Endothelial cell (in vitro differentiated cells): ENCODE measurements around the gene LUC7L2. TPM values are rescaled to one million over a fixed set of nuclear protein-coding genes. Genes with fewer than 3 reads are reported as not detected.

Experiments used
- DNase-seq: peaks from one replicate; pipeline ENCODE4 v3.0.0; 2021; ENCODE audit warnings: low spot score
- H3K27ac Mint-ChIP-seq: one replicate; pipeline ENCODE4 v1.8.0; 2021; ENCODE audit warnings: mixed read lengths, inconsistent platforms; ENCODE audit not compliant: unreplicated experiment
- H3K27me3 Mint-ChIP-seq: one replicate; pipeline ENCODE4 v1.8.0; 2021; ENCODE audit warnings: mild to moderate bottlenecking, moderate library complexity, mixed read lengths, inconsistent platforms; ENCODE audit not compliant: unreplicated experiment
- H3K36me3 Mint-ChIP-seq: one replicate; pipeline ENCODE4 v1.8.0; 2021; ENCODE audit warnings: mild to moderate bottlenecking, low read depth, mixed read lengths, inconsistent platforms; ENCODE audit not compliant: unreplicated experiment
- H3K4me1 Mint-ChIP-seq: one replicate; pipeline ENCODE4 v1.8.0; 2021; ENCODE audit warnings: mild to moderate bottlenecking, mixed read lengths, inconsistent platforms; ENCODE audit not compliant: unreplicated experiment
- H3K4me3 Mint-ChIP-seq: one replicate; pipeline ENCODE4 v1.8.0; 2021; ENCODE audit warnings: mild to moderate bottlenecking, mixed read lengths, inconsistent platforms; ENCODE audit not compliant: unreplicated experiment
- H3K9me3 Mint-ChIP-seq: one replicate; pipeline ENCODE4 v1.8.0; 2021; ENCODE audit warnings: mixed read lengths, inconsistent platforms; ENCODE audit not compliant: unreplicated experiment
- CTCF ChIP-seq: fragments of 200-600 bp; sonication (generic); IDR thresholded peaks from one replicate; pipeline ENCODE4 v1.5.0; 2021; ENCODE audit warnings: antibody characterized with exemption; ENCODE audit not compliant: unreplicated experiment
- total RNA-seq: library from RNA; stranded (reverse); fragmentation: NEBNext Ultra II Directional; extraction: Animal tissue kit (Norgen Biotek cat#: 25700); gene quantifications from one replicate; pipeline ENCODE4 v1.2.1, GENCODE V29; 2021; ENCODE audit not compliant: unreplicated experiment

Gene LUC7L2
- total RNA-seq, 1 donor from 2014 or later = 83.5 TPM

GRCh38 chr7:139431010-139431409, 71.3 kb downstream of the LUC7L2 start:
- no peak for TF ChIP-seq CTCF
- no peaks in the 10 kb centered on the region for H3K27me3 Mint-ChIP-seq
- H3K36me3 Mint-ChIP-seq = peaks cover 13% of the 10 kb centered on the region
- H3K4me3 Mint-ChIP-seq = no peak overlapping the region
- H3K27ac Mint-ChIP-seq = no peak overlapping the region
- H3K9me3 Mint-ChIP-seq = no peaks in the 10 kb centered on the region
- DNase-seq = no peak
- no peaks in the 10 kb centered on the region for H3K4me1 Mint-ChIP-seq

- H3K4me3 Mint-ChIP-seq = no peak overlapping the region
- no peaks in the 10 kb centered on the region for H3K27me3 Mint-ChIP-seq
- DNase-seq = no peak
- no peaks in the 10 kb centered on the region for H3K9me3 Mint-ChIP-seq
- peaks cover 13% of the 10 kb centered on the region for H3K36me3 Mint-ChIP-seq
- no peak overlapping the region for H3K27ac Mint-ChIP-seq
- TF ChIP-seq CTCF = no peak
- no peaks in the 10 kb centered on the region for H3K4me1 Mint-ChIP-seq
Observed at GRCh38 chr7:139431459-139431858, 71.8 kb downstream of the LUC7L2 start.

- DNase-seq = no peak
- TF ChIP-seq CTCF = no peak
- H3K9me3 Mint-ChIP-seq = no peaks in the 10 kb centered on the region
- H3K4me3 Mint-ChIP-seq = no peak overlapping the region
- H3K4me1 Mint-ChIP-seq = no peaks in the 10 kb centered on the region
- H3K27me3 Mint-ChIP-seq = peaks cover 3% of the 10 kb centered on the region
- H3K27ac Mint-ChIP-seq = no peak overlapping the region
- H3K36me3 Mint-ChIP-seq = peaks cover 6% of the 10 kb centered on the region
Observed at GRCh38 chr7:139436806-139437205, 77.1 kb downstream of the LUC7L2 start.

GRCh38 chr7:139439375-139439774, 79.7 kb downstream of the LUC7L2 start:
- H3K27ac Mint-ChIP-seq = no peak overlapping the region
- H3K4me1 Mint-ChIP-seq = no peaks in the 10 kb centered on the region

GRCh38 chr7:139441961-139442360, 82.3 kb downstream of the LUC7L2 start:
- no peak for DNase-seq
- TF ChIP-seq CTCF = no peak
- no peak overlapping the region for H3K4me3 Mint-ChIP-seq
- H3K36me3 Mint-ChIP-seq = no peaks in the 10 kb centered on the region
- H3K4me1 Mint-ChIP-seq = no peaks in the 10 kb centered on the region
- no peak overlapping the region for H3K27ac Mint-ChIP-seq
- H3K27me3 Mint-ChIP-seq = peaks cover 4% of the 10 kb centered on the region
- no peaks in the 10 kb centered on the region for H3K9me3 Mint-ChIP-seq

More at GRCh38 chr7:139439375-139439774, 79.7 kb downstream of the LUC7L2 start:
- peaks cover 3% of the 10 kb centered on the region for H3K36me3 Mint-ChIP-seq
- no peaks in the 10 kb centered on the region for H3K9me3 Mint-ChIP-seq
- TF ChIP-seq CTCF = no peak
- H3K4me3 Mint-ChIP-seq = no peak overlapping the region
- DNase-seq = no peak
- peaks cover 4% of the 10 kb centered on the region for H3K27me3 Mint-ChIP-seq
